ENCODE results near the gene IFIT3.
"Not testable (repeated sequence)": the region's sequence is repeated elsewhere in the genome, so short reads cannot be mapped to it uniquely, and the experiment has no call there.

Gene IFIT3

DNA sequence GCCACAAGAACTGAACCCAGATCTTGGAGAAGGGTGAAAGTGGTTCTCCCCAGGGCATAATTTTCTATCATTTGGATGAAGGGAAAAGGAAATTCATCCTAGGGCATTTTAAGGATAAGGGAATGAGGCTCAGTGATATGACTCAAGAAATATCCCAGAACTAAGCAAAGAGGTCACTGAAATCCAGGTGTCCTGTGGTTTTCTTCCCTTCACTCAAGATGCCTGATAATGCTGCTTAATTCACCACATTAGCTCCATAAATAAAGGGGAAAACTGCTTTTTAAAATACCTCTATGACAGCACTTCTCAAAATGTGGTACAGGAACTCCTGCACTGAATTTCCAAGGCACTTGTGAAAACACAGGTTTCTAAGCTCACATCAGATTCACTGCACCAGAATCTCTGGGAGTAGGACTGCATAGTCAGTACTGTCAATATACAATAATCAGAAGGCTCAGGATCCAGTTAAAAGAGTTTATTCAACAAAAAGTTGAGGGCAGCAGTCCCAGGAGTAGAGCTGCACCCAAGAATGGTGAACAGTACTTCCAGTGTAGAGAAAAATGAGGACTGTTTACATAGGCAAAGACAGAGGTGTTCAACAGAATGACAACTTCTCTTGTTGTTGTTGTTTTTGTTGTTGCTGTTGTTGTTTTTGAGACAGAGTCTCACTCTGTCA lies 2.9 kb downstream of the IFIT3 start:
- no peak overlapping the region for H3K27ac ChIP-seq
- no peak for TF ChIP-seq ZFX (IDR thresholded peaks at IDR 0.05; ENCODE audit: borderline replicate concordance)
- TF ChIP-seq, protein P1, sequence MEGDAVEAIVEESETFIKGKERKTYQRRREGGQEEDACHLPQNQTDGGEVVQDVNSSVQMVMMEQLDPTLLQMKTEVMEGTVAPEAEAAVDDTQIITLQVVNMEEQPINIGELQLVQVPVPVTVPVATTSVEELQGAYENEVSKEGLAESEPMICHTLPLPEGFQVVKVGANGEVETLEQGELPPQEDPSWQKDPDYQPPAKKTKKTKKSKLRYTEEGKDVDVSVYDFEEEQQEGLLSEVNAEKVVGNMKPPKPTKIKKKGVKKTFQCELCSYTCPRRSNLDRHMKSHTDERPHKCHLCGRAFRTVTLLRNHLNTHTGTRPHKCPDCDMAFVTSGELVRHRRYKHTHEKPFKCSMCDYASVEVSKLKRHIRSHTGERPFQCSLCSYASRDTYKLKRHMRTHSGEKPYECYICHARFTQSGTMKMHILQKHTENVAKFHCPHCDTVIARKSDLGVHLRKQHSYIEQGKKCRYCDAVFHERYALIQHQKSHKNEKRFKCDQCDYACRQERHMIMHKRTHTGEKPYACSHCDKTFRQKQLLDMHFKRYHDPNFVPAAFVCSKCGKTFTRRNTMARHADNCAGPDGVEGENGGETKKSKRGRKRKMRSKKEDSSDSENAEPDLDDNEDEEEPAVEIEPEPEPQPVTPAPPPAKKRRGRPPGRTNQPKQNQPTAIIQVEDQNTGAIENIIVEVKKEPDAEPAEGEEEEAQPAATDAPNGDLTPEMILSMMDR (IDR thresholded peaks at IDR 0.05), result no peak

DNA sequence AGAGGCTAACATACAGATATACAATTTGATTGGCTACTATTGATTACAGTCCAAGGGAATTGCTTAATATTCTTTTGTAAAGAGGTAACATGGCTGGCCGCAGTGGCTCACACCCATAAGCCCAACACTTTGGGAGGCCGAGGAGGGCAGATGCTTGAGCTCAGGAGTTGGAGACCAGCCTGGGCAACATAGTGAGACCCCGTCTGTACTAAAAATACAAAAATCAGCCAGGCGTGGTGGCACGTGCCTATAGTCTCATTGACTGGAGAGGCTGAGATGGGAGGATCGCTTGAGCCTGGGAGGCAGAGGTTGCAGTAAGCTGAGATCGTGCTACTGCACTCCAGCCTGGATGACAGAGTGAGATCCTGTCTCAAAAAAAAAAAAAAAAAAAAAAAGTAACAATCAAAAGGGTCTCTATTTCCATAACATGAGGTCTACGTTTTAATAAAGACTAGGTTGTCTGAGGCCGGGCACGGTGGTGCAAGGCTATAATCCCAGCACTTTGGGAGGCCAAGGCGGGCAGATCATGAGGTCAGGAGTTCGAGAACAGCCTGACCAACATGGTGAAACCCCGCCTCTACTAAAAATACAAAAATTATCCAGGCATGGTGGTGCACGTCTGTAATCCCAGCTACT lies 3.8 kb downstream of the IFIT3 start:
- not testable (repeated sequence) for H3K27ac ChIP-seq

DNA sequence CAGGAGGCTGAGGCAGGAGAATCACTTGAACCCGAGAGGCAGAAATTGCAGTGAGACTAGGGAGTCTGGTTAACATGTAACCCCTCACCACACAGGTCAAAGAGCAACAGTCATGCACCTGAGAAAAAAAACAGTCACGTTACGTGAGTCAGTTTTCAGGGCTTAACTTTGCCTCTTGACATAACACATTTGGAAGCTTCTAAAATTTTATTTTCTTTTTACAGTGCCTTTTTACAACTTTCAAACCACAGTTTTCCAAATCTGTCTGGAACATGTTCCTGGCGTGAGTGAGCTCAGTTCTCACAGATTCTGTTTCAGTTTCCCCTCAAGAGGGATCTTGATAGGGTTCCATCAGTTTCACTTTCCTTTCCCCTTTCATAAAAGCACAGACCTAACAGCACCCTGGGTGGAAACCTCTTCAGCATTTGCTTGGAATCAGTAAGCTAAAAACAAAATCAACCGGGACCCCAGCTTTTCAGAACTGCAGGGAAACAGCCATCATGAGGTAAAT lies 4.4 kb downstream of the IFIT3 start:
- no peak for TF ChIP-seq ZFX (IDR thresholded peaks at IDR 0.05; ENCODE audit: borderline replicate concordance)
- TF ChIP-seq, protein P1 (IDR thresholded peaks at IDR 0.05), result no peak
- no peak overlapping the region for H3K27ac ChIP-seq

DNA sequence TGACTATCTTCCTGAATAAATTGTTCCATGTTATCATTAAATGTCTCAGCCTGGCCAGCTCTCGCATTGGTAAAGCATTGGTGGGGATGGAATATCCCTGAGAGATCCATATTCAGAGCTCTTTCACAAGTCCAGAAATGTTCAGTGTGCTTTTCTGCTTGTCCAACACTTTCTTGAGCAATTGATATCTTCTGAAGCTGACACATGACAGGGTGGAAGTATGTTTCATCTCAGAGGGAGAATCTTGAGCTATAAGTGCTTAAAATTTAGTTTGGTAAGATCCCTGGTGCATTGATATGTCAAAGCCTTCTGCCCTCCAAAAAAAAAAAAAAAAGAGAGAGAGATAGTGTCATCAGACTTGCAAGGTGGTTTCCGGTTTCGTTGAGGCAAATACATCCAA lies 7.4 kb downstream of the IFIT3 start:
- TF ChIP-seq ZFX (IDR thresholded peaks at IDR 0.05; ENCODE audit: borderline replicate concordance), result no peak
- H3K27ac ChIP-seq, result no peak overlapping the region

DNA sequence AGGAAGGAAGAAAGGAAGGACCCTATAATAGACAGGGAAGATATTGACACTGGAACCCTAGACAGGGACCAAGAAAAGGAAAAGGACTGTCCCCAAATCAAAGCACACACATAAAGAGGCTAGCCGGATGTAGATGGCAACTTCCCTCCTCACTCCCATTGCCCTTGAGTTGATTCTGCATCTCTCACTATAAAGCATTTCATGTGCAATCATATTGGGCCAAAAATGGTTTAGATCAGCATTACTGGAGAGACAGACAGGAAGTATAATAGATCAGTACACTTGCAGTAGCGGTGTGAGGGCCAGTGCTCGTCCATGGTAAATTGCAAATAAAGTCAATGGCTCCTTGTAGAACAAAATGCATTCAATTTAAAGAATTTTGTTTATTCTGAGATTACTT lies 8.4 kb downstream of the IFIT3 start:
- H3K27ac ChIP-seq, result no peak overlapping the region
- no peak for TF ChIP-seq ZFX (IDR thresholded peaks at IDR 0.05; ENCODE audit: borderline replicate concordance)
- TF ChIP-seq, protein P1 (IDR thresholded peaks at IDR 0.05), result no peak

DNA sequence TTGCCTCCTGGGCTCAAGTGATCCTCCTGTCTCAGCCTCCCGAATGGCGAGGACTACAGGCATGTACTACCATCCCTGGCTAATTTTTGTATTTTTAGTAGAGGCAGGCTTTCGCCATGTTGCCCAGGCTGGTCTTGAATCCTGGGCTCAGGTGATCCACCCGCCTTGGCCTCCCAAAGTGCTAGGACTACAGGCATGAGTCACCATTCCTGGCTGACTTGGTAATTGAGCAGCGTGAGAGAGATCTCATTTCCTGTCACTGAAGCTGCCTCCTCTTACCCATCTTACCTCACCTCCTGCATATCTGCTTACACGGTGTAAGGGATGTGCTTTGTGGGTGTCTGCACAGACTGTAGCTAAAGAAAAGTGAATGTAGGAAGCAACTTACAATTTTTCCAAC lies 9.7 kb downstream of the IFIT3 start:
- no peak for TF ChIP-seq ZFX (IDR thresholded peaks at IDR 0.05; ENCODE audit: borderline replicate concordance)
- TF ChIP-seq, protein P1 (IDR thresholded peaks at IDR 0.05), result no peak
- H3K27ac ChIP-seq, result no peak overlapping the region

DNA sequence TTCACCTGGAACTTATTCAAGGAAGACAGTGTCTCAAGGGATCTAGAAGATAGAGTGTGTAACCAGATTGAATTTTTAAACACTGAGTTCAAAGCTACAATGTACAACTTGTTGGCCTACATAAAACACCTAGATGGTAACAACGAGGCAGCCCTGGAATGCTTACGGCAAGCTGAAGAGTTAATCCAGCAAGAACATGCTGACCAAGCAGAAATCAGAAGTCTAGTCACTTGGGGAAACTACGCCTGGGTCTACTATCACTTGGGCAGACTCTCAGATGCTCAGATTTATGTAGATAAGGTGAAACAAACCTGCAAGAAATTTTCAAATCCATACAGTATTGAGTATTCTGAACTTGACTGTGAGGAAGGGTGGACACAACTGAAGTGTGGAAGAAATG lies 10.9 kb downstream of the IFIT3 start:
- TF ChIP-seq ZFX (IDR thresholded peaks at IDR 0.05; ENCODE audit: borderline replicate concordance), result no peak
- TF ChIP-seq, protein P1 (IDR thresholded peaks at IDR 0.05), result no peak
- H3K27ac ChIP-seq, result no peak overlapping the region

DNA sequence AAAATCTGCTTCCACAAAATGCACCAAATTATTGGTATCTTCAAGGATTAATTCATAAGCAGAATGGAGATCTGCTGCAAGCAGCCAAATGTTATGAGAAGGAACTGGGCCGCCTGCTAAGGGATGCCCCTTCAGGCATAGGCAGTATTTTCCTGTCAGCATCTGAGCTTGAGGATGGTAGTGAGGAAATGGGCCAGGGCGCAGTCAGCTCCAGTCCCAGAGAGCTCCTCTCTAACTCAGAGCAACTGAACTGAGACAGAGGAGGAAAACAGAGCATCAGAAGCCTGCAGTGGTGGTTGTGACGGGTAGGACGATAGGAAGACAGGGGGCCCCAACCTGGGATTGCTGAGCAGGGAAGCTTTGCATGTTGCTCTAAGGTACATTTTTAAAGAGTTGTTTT lies 12.1 kb downstream of the IFIT3 start:
- no peak overlapping the region for H3K27ac ChIP-seq
- TF ChIP-seq, protein P1 (IDR thresholded peaks at IDR 0.05), result no peak
- TF ChIP-seq ZFX (IDR thresholded peaks at IDR 0.05; ENCODE audit: borderline replicate concordance), result no peak

Data from 22Rv1 (cell line).